K562 (cell line): ENCODE results near the gene NARF.

Source experiments
- ATF6 ChIP-seq: sonication (generic); formaldehyde crosslinking; IDR thresholded peaks from 2 replicates; pipeline ENCODE4 v1.4.0; 2020; ENCODE audit warnings: mild to moderate bottlenecking, missing genetic modification reagents
- CC2D1A ChIP-seq: fragments of 450-650 bp; IDR thresholded peaks from 2 replicates; pipeline ENCODE4 v1.6.1; 2017; ENCODE audit warnings: mild to moderate bottlenecking
- CTCF ChIP-seq, 3 experiments: IDR thresholded peaks in 2 of 3; conservative IDR thresholded peaks in 1 of 3; 2 replicates each; pipeline ENCODE4 v1.5.1; 2011 to 2012; ENCODE audit warnings: low read length in 3 of 3, mild to moderate bottlenecking in 3 of 3, control low read depth in 2 of 3, improper control_type of control experiment in 1 of 3, inconsistent platforms in 1 of 3, low read depth in 1 of 3, mixed read lengths in 1 of 3, moderate library complexity in 1 of 3; ENCODE audit not compliant: insufficient read depth in 2 of 3
- EZH2 ChIP-seq: IDR thresholded peaks from 2 replicates; pipeline ENCODE4 v1.6.1; 2012; ENCODE audit warnings: low read depth, mild to moderate bottlenecking, inconsistent platforms, low read length, borderline replicate concordance
- SMC3 ChIP-seq: conservative IDR thresholded peaks from 2 replicates; pipeline ENCODE4 v1.6.1; 2011; ENCODE audit warnings: low read depth, low read length, improper control_type of control experiment; ENCODE audit not compliant: insufficient read depth
- TOE1 ChIP-seq, 2 experiments: fragments of 450-650 bp in 1 of 2; sonication (generic) in 1 of 2; formaldehyde crosslinking in 1 of 2; IDR thresholded peaks; 2 replicates each; pipeline versions ENCODE4 v1.7.1 to v1.8.0; 2016 to 2022; ENCODE audit warnings: borderline replicate concordance in 2 of 2, mild to moderate bottlenecking in 2 of 2, antibody characterized with exemption in 1 of 2, inconsistent platforms in 1 of 2, low read depth in 1 of 2, missing genetic modification reagents in 1 of 2, moderate library complexity in 1 of 2
- ZBTB1 ChIP-seq: sonication (generic); formaldehyde crosslinking; IDR thresholded peaks from 2 replicates; pipeline ENCODE4 v1.8.1; 2023; ENCODE audit warnings: missing genetic modification reagents, low read depth, mild to moderate bottlenecking, borderline replicate concordance
- ZNF3 ChIP-seq: fragments of 250-450 bp; sonication (Bioruptor Pico); IDR thresholded peaks from 2 replicates; pipeline ENCODE4 v1.5.0; 2021; ENCODE audit warnings: mild to moderate bottlenecking, moderate library complexity
- ZNF644 ChIP-seq: fragments of 200-800 bp; sonication (Bioruptor generic); IDR thresholded peaks from 2 replicates; pipeline ENCODE4 v1.6.1; 2016; ENCODE audit warnings: low read depth, missing genetic modification characterization, missing compliant biosample characterization

GRCh38 chr17:82437325-82437668 is 21.2 kb upstream of the NARF start:
- no peak for TF ChIP-seq CTCF (IDR thresholded peaks at IDR 0.05 in 2 of 3, conservative IDR thresholded peaks at IDR 0.05 in 1 of 3; ENCODE audit: insufficient read depth in 2 of 3, low read depth in 1 of 3, low read length in 3 of 3)
- no peak for TF ChIP-seq SMC3
- no peak for TF ChIP-seq ATF6 (CRISPR knock-in tag)
- TF ChIP-seq TOE1 (IDR thresholded peaks at IDR 0.05; ENCODE audit: borderline replicate concordance) = no peak
- no peak for TF ChIP-seq TOE1 (CRISPR knock-in tag; IDR thresholded peaks at IDR 0.05; ENCODE audit: borderline replicate concordance, low read depth)
- TF ChIP-seq ZNF644 (tag) = no peak
- TF ChIP-seq CC2D1A = no peak
- no peak for TF ChIP-seq ZNF3
- no peak for TF ChIP-seq ZBTB1
- no peak for TF ChIP-seq EZH2
